AG09319 (cell line): ENCODE measurements around the gene A3GALT2.

Experiments
- DNase-seq: peaks from one replicate; pipeline ENCODE4 v3.0.0-alpha.2; 2010; ENCODE audit warnings: low read depth; ENCODE audit errors: extremely low read depth
- CTCF ChIP-seq: IDR thresholded peaks from 2 replicates; pipeline ENCODE4 v1.5.1; 2011; ENCODE audit warnings: low read depth, mild to moderate bottlenecking, inconsistent platforms, low read length, moderate library complexity

The A3GALT2 gene

DNA sequence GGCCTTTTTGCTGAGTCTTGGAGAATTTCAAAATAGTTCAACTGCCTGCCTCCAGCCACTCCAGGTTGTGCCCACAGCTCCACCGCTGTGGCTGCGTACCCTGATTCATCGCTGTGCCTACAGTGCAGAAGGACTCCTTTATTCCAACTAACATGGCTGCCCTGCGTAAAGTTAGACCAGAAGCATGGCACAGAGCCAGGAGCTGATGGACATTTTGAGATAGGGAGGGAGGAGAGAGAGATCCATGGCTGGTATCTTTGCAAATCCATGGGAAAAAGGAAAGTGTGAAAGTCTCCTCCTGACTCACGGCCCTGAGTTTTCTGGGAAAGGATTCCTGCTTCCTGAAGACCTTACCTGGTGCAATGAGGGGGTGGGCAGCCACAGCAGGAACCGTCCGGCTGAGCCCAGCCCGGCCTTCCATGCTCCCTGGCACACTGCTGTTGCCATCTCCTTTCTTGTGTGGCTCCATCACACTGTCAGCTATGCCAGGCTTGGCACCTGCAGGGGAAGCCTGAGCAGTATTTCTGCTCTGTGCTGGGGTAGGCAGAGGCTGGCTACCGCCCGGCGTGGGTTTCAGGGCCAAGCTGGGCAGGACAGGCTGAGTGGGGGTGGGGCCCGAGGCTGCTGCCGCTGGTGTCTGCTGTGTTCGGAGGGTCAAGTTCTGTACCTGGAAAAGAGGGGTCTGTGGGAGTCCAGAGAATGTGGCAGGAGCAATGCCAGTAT lies 46.0 kb upstream of the A3GALT2 start:
- no peak for TF ChIP-seq CTCF
- no peak for DNase-seq

- TF ChIP-seq CTCF = no peak
- no peak for DNase-seq
Observed at GRCh38 chr1:33365560-33365997, 44.7 kb upstream of the A3GALT2 start.

- no peak for DNase-seq
Observed at GRCh38 chr1:33364565-33364918, 43.6 kb upstream of the A3GALT2 start.

DNA sequence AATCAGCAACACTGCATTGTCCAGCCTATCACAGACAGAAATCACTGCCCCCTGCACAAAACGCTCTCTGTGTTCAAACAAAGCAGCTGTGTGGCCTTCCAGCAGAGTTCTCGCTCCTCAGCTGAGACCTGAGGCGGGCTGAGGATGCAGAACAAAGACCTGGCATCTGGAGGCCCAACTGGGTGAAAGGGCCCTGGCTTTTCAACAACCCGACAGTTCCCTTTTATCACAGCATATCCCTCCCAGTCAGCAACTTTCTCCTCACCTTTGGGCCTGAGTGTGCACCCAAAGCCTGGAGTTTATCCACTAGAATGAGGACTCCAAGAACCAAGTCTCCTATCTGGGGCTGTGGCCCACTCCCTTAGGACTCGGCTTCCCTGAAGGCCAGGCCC lies 42.6 kb upstream of the A3GALT2 start:
- DNase-seq = no peak
- no peak for TF ChIP-seq CTCF

More at GRCh38 chr1:33364565-33364918, 43.6 kb upstream of the A3GALT2 start:
- TF ChIP-seq CTCF = no peak

DNA sequence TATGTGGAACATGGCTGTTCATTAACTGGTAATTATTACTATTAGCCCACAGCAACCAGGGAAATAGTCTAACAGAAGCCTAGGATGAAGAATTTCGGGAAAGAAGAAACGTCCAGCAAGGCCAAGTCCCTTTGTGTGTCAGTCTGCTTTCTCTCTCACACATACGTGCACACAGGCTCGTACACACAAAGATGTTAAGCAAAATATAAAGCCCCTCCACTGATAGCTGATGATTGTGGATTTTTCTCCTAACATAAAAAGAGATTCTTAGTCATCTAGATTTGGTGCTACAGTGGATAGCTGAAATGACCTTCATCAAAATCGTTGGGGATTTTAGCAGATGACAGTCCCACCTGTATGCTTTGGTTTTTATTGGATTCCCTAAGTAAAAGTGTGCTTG lies 42.1 kb upstream of the A3GALT2 start:
- no peak for TF ChIP-seq CTCF
- no peak for DNase-seq

- no peak for DNase-seq
- TF ChIP-seq CTCF = no peak
Observed at GRCh38 chr1:33361532-33362235, 40.8 kb upstream of the A3GALT2 start.

DNA sequence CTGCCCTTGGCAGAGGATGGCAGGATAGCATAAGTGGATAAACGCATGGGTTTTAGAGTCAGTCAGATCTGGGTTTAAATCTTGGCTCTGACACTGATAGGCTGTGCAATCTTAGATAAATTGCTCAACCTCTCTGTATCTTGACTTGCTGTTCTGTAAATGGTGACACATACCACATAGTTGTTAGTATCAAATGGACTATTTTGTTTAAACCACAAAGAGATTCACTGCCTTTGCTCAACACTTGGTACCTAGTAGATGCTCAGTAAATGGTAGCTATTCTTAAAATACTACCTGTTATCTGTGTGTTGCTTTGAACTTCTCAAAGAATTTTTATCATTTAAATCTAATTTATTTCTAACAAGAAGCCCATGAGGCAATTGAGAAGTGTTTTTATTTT lies 39.5 kb upstream of the A3GALT2 start:
- DNase-seq = no peak
- no peak for TF ChIP-seq CTCF
